ENCODE results near the gene CD46. TPM values are rescaled to one million over a fixed set of nuclear protein-coding genes. Genes with fewer than 3 reads are reported as not detected.

The CD46 gene
- total and polyA plus RNA-seq, 9 donors = 78.8 to 165 (median 121) TPM

- Histone ChIP-seq H3K27me3 (no peaks in the 10 kb centered on the region), H3K27ac (no peak overlapping the region), H3K36me3 (no peaks in the 10 kb centered on the region), H3K4me1 (ENCODE audit: insufficient read depth) (peaks cover 53% of the 10 kb centered on the region), H3K4me3 (no peak overlapping the region), H3K9me3 (no peaks in the 10 kb centered on the region)
- peak in 1 of 5 donors; percentile 9 for DNase-seq
- WGBS, 3 donors = 86 to 91% (median 91%) methylated on average over 7 of the region's 7 CpGs
- no peak for TF ChIP-seq CTCF (IDR thresholded peaks at IDR 0.05)
- no peak for TF ChIP-seq POLR2A (IDR thresholded peaks at IDR 0.05)
- intact Hi-C loops (cut with DNase I) = no loop called here
Observed at GRCh38 chr1:207817166-207817565, 65.3 kb downstream of the CD46 start.

- Histone ChIP-seq H3K27ac (no peak overlapping the region), H3K27me3 (no peaks in the 10 kb centered on the region), H3K9me3 (no peaks in the 10 kb centered on the region), H3K4me1 (ENCODE audit: insufficient read depth) (peaks cover 48% of the 10 kb centered on the region), H3K36me3 (no peaks in the 10 kb centered on the region), H3K4me3 (no peak overlapping the region)
- 89 to 90% (median 89%) methylated on average over 47 to 48 of the region's 48 CpGs for WGBS, 3 donors
- DNase-seq = peak in 1 of 5 donors; percentile 15
- intact Hi-C loops (cut with DNase I) = no loop called here
- no peak for TF ChIP-seq POLR2A (IDR thresholded peaks at IDR 0.05)
- no peak for TF ChIP-seq CTCF (IDR thresholded peaks at IDR 0.05)
- TF ChIP-seq EP300 (IDR thresholded peaks at IDR 0.05) = no peak
Observed at GRCh38 chr1:207817778-207818751, 66.2 kb downstream of the CD46 start.

- H3K4me1 ChIP-seq (ENCODE audit: insufficient read depth) = peaks cover 40% of the 10 kb centered on the region
- intact Hi-C loops (cut with DNase I) = no loop called here
Observed at GRCh38 chr1:207818971-207819451, 67.2 kb downstream of the CD46 start.

More at GRCh38 chr1:207818971-207819451, 67.2 kb downstream of the CD46 start:
- Histone ChIP-seq H3K36me3 (no peaks in the 10 kb centered on the region), H3K27me3 (no peaks in the 10 kb centered on the region), H3K9me3 (no peaks in the 10 kb centered on the region), H3K4me3 (peak overlapping the region; percentile 78), H3K27ac (no peak overlapping the region)
- DNase-seq = peak in 1 of 5 donors; percentile 29
- 70 to 74% (median 71%) methylated on average over 18 of the region's 18 CpGs for WGBS, 3 donors
- TF ChIP-seq CTCF (IDR thresholded peaks at IDR 0.05) (no peak), POLR2A (IDR thresholded peaks at IDR 0.05) (no peak), EP300 (IDR thresholded peaks at IDR 0.05) (no peak)

All from ovary (tissue), 9 donors.